ENCODE measurements around the gene NSD2. TPM values are rescaled to one million over a fixed set of nuclear protein-coding genes. Genes with fewer than 3 reads are reported as not detected.

Gene NSD2
- total RNA-seq, 1 donor from 2014 or later: 176 TPM

DNA sequence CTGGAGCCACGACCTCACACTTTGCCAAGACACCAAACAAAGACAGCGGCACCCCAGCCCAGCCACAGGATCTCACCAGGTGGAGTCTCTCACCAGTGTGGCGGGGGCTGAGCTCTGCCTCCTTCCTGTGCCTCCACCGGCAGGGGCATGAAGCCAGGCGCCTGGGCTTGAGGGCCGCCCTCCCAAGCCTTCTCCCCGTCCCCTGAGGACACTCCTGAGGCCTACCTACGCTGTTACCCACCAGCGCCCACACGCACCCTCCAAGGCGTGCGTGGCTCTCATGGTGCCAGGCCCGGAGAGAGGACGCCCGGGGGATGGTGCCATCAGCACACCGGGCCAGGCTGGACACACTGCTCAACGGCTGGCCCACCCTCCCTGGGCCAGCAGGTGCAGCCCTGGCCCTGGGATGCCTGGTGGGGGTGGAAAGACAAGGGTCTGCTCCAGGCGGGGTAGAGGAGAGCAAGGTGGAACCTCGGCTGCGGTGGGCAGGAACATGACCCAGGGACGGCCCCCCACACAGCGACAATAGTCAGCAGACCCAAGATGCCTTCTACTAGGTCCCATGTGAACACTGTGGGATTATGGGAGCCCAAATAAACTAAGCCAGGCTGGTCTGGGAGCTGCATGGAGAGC lies 115.5 kb downstream of the NSD2 start:
- Mint-ChIP-seq H3K27me3 (ENCODE audit: insufficient read depth, low read depth) (peaks cover 8% of the 10 kb centered on the region), H3K4me3 (no peak overlapping the region), H3K9me3 (no peaks in the 10 kb centered on the region), H3K27ac (no peak overlapping the region), H3K4me1 (no peaks in the 10 kb centered on the region), H3K36me3 (peaks cover 25% of the 10 kb centered on the region)
- TF ChIP-seq EZH2 (IDR thresholded peaks at IDR 0.05): no peak
- no peak overlapping the region for H3K9ac ChIP-seq
- no peak overlapping the region for H3K4me3 ChIP-seq
- peaks cover 11% of the 10 kb centered on the region for H3F3A ChIP-seq (ENCODE audit: low read depth)
- no peak overlapping the region for H3K27ac ChIP-seq
- no peaks in the 10 kb centered on the region for H3K27me3 ChIP-seq
- no peak overlapping the region for H3K4me2 ChIP-seq
- H3K79me2 ChIP-seq (ENCODE audit: low read depth): peaks cover 14% of the 10 kb centered on the region
- no peaks in the 10 kb centered on the region for H3K9me3 ChIP-seq (ENCODE audit: low read depth)
- H4K20me1 ChIP-seq (ENCODE audit: low read depth): peaks cover 34% of the 10 kb centered on the region
- peaks cover 3% of the 10 kb centered on the region for H3K36me3 ChIP-seq
- no peak overlapping the region for H2AFZ ChIP-seq (replicated peaks)
- DNase-seq (ENCODE audit: low spot score): no peak
- H3K4me1 ChIP-seq: no peaks in the 10 kb centered on the region

GRCh38 chr4:1987296-1987695 lies 116.1 kb downstream of the NSD2 start:
- no peak overlapping the region for H3K9ac ChIP-seq
- H3F3A ChIP-seq (ENCODE audit: low read depth): peaks cover 8% of the 10 kb centered on the region
- no peak overlapping the region for H2AFZ ChIP-seq (replicated peaks)
- DNase-seq (ENCODE audit: low spot score): no peak
- no peaks in the 10 kb centered on the region for H3K36me3 ChIP-seq
- no peaks in the 10 kb centered on the region for H3K9me3 ChIP-seq (ENCODE audit: low read depth)
- H3K4me2 ChIP-seq: no peak overlapping the region
- Mint-ChIP-seq H3K27me3 (ENCODE audit: insufficient read depth, low read depth) (peaks cover 6% of the 10 kb centered on the region), H3K36me3 (peaks cover 23% of the 10 kb centered on the region), H3K27ac (no peak overlapping the region), H3K9me3 (no peaks in the 10 kb centered on the region), H3K4me1 (no peaks in the 10 kb centered on the region), H3K4me3 (no peak overlapping the region)
- no peak for TF ChIP-seq EZH2 (IDR thresholded peaks at IDR 0.05)
- TF ChIP-seq, protein P1, sequence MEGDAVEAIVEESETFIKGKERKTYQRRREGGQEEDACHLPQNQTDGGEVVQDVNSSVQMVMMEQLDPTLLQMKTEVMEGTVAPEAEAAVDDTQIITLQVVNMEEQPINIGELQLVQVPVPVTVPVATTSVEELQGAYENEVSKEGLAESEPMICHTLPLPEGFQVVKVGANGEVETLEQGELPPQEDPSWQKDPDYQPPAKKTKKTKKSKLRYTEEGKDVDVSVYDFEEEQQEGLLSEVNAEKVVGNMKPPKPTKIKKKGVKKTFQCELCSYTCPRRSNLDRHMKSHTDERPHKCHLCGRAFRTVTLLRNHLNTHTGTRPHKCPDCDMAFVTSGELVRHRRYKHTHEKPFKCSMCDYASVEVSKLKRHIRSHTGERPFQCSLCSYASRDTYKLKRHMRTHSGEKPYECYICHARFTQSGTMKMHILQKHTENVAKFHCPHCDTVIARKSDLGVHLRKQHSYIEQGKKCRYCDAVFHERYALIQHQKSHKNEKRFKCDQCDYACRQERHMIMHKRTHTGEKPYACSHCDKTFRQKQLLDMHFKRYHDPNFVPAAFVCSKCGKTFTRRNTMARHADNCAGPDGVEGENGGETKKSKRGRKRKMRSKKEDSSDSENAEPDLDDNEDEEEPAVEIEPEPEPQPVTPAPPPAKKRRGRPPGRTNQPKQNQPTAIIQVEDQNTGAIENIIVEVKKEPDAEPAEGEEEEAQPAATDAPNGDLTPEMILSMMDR (IDR thresholded peaks at IDR 0.05): no peak
- no peak for TF ChIP-seq EZH2phosphoT487 (IDR thresholded peaks at IDR 0.05)
- no peaks in the 10 kb centered on the region for H3K27me3 ChIP-seq
- H3K4me1 ChIP-seq: no peaks in the 10 kb centered on the region
- no peak overlapping the region for H3K4me3 ChIP-seq
- H3K27ac ChIP-seq: no peak overlapping the region
- peaks cover 37% of the 10 kb centered on the region for H4K20me1 ChIP-seq (ENCODE audit: low read depth)
- peaks cover 20% of the 10 kb centered on the region for H3K79me2 ChIP-seq (ENCODE audit: low read depth)

DNA sequence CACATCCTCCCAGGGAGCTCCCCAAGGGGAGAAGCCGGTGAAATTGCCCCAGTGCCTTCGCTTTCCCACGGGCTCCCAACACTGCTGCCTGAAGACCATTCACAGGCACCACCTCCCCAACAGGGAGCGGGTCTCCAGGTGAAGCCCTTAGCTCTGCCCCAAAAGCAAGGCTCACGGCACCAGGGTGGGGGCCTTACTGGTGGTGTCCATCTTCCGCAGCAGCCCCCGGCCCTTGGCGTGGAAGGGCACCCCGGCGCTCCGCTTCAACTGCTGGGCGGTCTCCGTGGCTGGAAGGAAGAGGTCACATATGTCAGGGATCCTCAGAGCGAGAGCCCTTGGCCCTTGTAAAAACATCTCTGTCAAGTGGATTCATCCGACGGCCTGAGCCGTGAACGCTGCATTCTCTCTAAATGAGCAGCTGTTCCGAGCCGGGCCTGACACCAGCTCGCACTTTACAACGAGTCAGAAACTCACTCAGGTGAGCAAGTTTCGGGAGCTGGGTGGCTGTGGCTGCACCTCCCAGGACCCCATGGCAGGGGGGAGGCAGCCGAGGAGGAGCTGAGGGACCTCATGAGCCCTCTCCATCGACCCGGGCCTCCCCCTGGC lies 116.6 kb downstream of the NSD2 start:
- H3K4me1 Mint-ChIP-seq: no peaks in the 10 kb centered on the region
- no peak overlapping the region for H3K27ac ChIP-seq
- no peak overlapping the region for H3K4me3 ChIP-seq
- peaks cover 26% of the 10 kb centered on the region for H3K79me2 ChIP-seq (ENCODE audit: low read depth)
- H3F3A ChIP-seq (ENCODE audit: low read depth): peaks cover 4% of the 10 kb centered on the region
- DNase-seq (ENCODE audit: low spot score): no peak
- TF ChIP-seq EZH2phosphoT487 (IDR thresholded peaks at IDR 0.05) (no peak), EZH2 (IDR thresholded peaks at IDR 0.05) (no peak)
- TF ChIP-seq, protein P1 (IDR thresholded peaks at IDR 0.05): no peak
- H3K36me3 ChIP-seq: no peaks in the 10 kb centered on the region
- no peaks in the 10 kb centered on the region for H3K9me3 Mint-ChIP-seq
- no peak overlapping the region for H3K4me2 ChIP-seq
- H3K4me3 Mint-ChIP-seq: no peak overlapping the region
- no peak overlapping the region for H2AFZ ChIP-seq (replicated peaks)
- H3K27me3 ChIP-seq: no peaks in the 10 kb centered on the region
- H3K4me1 ChIP-seq: no peaks in the 10 kb centered on the region
- H3K9ac ChIP-seq: no peak overlapping the region
- H3K27me3 Mint-ChIP-seq (ENCODE audit: insufficient read depth, low read depth): peaks cover 6% of the 10 kb centered on the region
- H3K27ac Mint-ChIP-seq: no peak overlapping the region
- H4K20me1 ChIP-seq (ENCODE audit: low read depth): peaks cover 38% of the 10 kb centered on the region
- H3K9me3 ChIP-seq (ENCODE audit: low read depth): no peaks in the 10 kb centered on the region
- H3K36me3 Mint-ChIP-seq: peaks cover 19% of the 10 kb centered on the region

- Mint-ChIP-seq H3K4me3 (no peak overlapping the region), H3K4me1 (no peaks in the 10 kb centered on the region), H3K9me3 (no peaks in the 10 kb centered on the region), H3K27me3 (ENCODE audit: insufficient read depth, low read depth) (peaks cover 6% of the 10 kb centered on the region), H3K36me3 (peaks cover 18% of the 10 kb centered on the region), H3K27ac (no peak overlapping the region)
- Histone ChIP-seq H3K36me3 (no peaks in the 10 kb centered on the region), H3F3A (ENCODE audit: low read depth) (no peaks in the 10 kb centered on the region), H3K4me3 (no peak overlapping the region), H3K9me3 (ENCODE audit: low read depth) (no peaks in the 10 kb centered on the region), H3K27me3 (no peaks in the 10 kb centered on the region), H3K27ac (no peak overlapping the region), H3K4me2 (no peak overlapping the region), H3K9ac (no peak overlapping the region), H4K20me1 (ENCODE audit: low read depth) (peaks cover 39% of the 10 kb centered on the region), H3K4me1 (no peaks in the 10 kb centered on the region), H2AFZ (replicated peaks) (no peak overlapping the region), H3K79me2 (ENCODE audit: low read depth) (peaks cover 31% of the 10 kb centered on the region)
- TF ChIP-seq, protein P1 (IDR thresholded peaks at IDR 0.05): no peak
- no peak for TF ChIP-seq EZH2 (IDR thresholded peaks at IDR 0.05)
- TF ChIP-seq EZH2phosphoT487 (IDR thresholded peaks at IDR 0.05): no peak
- DNase-seq (ENCODE audit: low spot score): no peak
Measured at GRCh38 chr4:1988327-1988724, 117.1 kb downstream of the NSD2 start.
